HG02763 (cell line): ENCODE results near the gene PTAFR.
A peak's percentile ranks its signal among the peaks of the same experiment; 100 is the strongest.

Experiments
- ATAC-seq: cut with Tn5 transposase; IDR thresholded peaks from one replicate; pipeline ENCODE4 v1.9.1; 2021; ENCODE audit warnings: mild to moderate bottlenecking, moderate library complexity; ENCODE audit not compliant: unreplicated experiment

The PTAFR gene, protein sequence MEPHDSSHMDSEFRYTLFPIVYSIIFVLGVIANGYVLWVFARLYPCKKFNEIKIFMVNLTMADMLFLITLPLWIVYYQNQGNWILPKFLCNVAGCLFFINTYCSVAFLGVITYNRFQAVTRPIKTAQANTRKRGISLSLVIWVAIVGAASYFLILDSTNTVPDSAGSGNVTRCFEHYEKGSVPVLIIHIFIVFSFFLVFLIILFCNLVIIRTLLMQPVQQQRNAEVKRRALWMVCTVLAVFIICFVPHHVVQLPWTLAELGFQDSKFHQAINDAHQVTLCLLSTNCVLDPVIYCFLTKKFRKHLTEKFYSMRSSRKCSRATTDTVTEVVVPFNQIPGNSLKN

DNA sequence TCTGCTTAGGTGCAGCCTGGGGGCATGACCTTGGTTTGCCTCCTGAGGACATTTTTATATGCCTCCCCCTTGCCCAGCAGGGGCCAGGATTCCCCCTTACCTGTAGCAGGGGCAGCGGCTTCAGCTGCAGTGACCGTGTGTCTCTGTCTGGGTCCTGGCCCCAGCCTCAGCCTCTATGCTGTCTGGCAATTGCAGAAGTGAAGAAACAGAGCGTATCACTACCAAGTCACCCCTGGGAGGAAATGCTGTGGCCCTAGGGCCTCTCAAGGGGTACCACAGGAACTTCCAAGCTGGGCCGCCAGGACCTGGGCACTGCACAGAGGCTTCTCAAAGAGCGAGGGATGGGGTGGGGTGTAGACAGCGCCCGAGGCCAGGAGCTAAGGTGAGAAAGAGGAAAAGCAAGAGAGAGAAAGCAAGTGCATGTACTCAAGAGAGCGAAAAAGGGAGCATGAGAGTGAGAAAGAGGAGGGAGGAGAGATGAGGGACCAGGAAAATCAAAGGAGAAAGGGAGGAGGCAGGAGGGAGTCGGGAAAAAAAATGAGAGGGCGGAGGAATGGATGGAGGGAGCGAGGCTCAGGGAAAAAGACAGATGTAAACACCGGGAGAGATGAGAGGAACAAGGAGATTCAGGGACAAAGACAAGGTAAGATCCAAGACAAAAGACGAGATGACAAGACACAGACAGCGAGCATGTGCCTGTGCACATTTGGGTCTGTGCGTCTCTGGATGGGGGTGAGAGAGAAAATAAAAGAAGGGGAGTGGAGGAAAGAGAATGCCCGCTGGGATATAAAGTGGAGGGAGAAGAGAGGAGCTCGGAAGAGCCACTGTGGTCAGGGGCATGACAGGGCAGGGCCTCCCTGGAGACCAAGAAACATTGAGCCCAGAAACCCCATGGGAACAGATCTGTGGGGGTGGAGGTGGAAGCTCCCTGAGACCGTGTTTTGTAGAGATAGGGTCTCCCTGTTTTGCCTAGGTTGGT is at the start of gene PTAFR:
PTAFR (minus strand) TSS at position 199 of the 979 bp plus-strand sequence. CDS start 25,669 bp downstream, outside the sequence.
- no peak for ATAC-seq

GRCh38 chr1:28213315-28213714 is 36.8 kb upstream of the PTAFR start:
- ATAC-seq = no peak

DNA sequence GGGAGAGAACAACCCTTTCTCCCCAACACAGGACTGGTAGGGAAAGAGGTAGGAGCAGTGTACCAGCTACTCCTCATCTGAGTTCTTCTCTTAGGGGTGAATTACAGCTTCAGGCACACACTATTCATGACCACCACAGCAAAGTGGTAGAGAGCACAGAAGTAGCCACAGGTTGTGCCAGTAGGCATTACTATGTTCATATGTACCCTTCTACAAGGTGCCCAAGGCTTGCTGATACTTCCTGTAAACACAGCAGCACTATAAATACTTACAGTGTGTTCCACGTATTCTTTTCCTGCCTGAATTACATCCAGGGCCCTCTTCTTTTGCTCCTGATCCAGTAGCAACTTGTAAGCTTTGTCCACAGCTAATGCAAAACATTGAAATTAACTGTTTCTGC is 33.2 kb upstream of the PTAFR start:
- ATAC-seq = no peak

GRCh38 chr1:28208818-28209441 is 32.4 kb upstream of the PTAFR start:
- no peak for ATAC-seq

DNA sequence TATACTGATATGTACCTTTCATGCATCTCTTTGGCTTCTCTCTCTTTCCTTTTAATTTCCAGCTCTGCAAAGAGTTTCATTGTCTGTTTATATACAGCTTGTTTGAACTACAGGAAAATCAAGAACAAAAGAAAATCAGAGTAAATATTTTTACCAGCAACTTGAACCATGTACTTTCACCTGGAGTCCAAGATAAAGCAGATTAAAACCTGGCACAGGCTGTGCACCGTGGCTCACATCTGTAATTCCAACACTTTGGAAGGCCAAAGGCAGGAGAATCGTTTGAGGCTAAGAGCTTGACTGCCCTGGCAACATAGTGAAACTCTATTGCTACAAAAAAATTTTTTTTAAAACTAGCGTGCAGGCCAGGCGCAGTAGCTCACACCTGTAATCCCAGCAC is 28.8 kb upstream of the PTAFR start:
- ATAC-seq = no peak

- no peak for ATAC-seq
Observed at GRCh38 chr1:28200234-28200873, 23.9 kb upstream of the PTAFR start.

- ATAC-seq = peak; percentile 73
Observed at GRCh38 chr1:28199328-28200233, 23.1 kb upstream of the PTAFR start.

- ATAC-seq = no peak
Observed at GRCh38 chr1:28197682-28198415, 21.4 kb upstream of the PTAFR start.

GRCh38 chr1:28196330-28196729 is 19.8 kb upstream of the PTAFR start:
- no peak for ATAC-seq

DNA sequence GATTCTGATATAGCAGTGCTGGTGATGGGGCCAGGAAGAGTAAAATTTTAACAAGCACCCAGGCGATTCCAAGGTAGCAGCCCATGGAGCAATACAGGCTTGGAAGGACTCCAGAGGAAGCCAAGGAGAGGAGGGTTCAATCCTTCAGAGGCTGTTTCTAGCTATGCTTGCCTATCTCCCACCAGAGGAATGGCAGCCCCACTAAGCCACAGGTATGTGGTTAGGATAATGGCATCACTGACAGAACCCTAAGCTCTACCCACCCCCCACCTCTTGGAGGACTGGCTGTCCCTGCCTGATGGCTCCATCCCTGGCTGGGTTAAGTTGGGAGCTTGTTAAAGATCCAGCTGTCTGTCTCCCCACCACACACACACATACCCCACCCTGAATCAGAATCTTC is 19.3 kb upstream of the PTAFR start:
- ATAC-seq = no peak

DNA sequence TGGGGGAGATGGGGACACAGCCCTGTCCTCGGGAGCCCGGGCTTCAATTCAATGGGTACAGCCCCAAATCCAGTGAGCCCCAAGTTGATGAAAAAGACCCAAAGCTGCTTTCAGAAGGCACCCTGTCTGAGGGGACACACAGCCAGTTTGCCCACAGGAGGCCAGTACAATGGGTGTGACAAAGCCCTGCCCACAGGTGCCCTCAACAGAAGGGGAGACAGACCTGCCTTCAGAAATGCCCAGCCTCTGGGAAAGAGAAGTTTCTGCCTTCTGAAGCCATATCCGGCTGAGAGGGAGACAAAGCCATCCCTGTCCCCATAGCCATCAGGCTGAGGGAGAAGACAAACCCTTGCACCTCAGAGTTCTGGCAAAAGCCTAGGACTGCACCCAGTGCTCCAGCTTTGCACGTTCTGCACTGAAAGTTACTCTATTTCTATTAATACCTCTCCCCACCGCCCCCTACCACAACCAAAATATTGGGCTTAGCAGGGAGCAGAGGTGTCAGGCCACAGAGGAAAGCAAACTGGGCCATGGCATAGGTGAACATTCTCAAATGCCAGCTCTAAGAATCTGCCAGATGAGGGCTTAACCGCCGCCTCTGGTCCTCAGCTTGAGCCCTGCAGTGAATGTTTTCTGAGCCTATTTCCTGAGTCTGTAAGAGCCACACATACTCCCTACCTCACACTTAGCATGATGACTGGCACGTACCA is 18.0 kb upstream of the PTAFR start:
- no peak for ATAC-seq

DNA sequence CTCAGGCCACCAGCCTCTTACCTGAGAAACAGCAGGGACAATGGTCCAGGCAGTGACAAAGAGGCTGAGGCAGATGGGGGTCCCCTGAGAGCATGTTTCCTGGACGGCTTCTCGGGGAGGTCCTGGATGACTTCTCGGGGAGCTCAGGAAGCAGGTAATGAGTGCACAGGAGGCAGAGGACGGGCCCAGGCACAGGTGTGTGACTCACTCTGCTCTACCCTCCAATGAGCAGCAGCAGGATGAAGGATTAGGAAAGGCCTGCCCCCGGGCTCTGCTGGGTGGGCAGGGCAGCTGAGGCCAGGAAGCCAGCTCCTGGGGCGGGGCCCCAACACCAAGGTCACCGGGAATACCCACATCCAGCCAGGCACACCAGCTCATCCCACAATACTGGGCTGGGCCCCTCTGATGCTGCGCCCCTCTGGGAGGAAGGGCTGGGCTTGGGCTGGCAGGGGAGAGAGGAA is 17.2 kb upstream of the PTAFR start:
- ATAC-seq = no peak

DNA sequence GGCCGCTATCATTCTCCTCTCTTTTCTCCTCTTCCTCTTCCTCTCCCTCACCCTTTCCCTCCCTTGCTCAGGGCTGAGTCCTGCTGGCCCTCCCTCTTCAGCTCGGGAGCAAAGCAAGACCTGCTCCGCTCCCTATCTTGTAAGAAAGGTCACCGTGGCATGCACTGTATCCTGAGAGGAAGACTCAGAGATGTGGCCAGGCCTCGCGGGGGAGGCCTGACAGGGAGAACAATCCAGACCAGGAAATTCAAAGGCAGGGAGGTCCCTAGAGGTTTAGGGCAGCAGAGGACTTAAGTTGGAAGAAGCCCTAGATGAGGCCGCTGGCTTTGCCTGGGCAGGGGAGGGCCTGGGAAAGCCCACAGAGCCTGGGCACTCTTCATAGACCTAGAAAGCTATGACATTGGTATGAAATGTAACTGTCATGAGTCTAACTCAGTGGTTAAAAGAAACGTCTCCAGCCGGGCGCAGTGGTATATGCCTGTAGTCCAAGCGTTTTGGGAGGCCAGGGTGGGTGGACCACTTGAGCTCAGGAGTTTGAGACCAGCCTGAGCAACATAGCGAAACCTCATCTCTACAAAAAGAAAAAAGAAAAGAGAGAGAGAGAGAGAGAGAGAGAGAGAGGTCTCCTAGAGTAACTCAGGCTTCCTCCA is 14.6 kb upstream of the PTAFR start:
- no peak for ATAC-seq

DNA sequence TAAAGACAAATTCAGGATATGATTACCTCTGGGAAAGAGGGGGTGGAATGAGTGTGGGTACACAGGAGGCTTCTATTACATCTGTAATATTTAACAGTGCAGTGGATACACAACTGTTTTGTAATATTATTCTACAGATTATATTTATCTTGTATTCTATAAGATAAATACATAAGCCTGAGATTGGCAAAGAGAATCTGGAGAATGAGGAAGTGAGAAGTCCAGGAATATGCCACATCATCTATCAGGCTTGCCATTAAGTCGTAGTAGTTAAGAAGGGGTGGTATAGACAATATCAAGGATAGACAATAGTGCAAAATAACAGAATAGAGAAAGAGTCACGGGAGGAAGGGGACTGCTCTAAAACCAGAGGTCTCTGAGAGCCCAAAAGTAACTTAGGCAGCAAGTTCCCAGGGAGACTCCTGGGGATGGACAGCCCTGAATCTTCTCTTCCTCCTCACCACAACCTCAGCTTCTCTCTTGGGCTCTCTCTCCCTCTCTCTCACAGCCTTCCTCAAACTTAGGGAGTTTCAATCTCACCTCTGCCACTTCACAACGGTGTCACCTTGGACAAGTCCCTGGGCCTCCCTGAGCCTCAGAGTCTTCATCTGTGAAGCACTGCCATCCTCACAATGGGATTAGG is 14.0 kb upstream of the PTAFR start:
- no peak for ATAC-seq

GRCh38 chr1:28185071-28185470 is 8.6 kb upstream of the PTAFR start:
- ATAC-seq = no peak

GRCh38 chr1:28180306-28181305 is 4.1 kb upstream of the PTAFR start:
- no peak for ATAC-seq
